ENCODE measurements around the gene QSER1. TPM values are rescaled to one million over a fixed set of nuclear protein-coding genes. Genes with fewer than 3 reads are reported as not detected.
"Not testable (repeated sequence)": the region's sequence is repeated elsewhere in the genome, so short reads cannot be mapped to it uniquely, and the experiment has no call there.

QSER1 gene
- 13.3 and 13.6 TPM in 2 replicates for total RNA-seq

DNA sequence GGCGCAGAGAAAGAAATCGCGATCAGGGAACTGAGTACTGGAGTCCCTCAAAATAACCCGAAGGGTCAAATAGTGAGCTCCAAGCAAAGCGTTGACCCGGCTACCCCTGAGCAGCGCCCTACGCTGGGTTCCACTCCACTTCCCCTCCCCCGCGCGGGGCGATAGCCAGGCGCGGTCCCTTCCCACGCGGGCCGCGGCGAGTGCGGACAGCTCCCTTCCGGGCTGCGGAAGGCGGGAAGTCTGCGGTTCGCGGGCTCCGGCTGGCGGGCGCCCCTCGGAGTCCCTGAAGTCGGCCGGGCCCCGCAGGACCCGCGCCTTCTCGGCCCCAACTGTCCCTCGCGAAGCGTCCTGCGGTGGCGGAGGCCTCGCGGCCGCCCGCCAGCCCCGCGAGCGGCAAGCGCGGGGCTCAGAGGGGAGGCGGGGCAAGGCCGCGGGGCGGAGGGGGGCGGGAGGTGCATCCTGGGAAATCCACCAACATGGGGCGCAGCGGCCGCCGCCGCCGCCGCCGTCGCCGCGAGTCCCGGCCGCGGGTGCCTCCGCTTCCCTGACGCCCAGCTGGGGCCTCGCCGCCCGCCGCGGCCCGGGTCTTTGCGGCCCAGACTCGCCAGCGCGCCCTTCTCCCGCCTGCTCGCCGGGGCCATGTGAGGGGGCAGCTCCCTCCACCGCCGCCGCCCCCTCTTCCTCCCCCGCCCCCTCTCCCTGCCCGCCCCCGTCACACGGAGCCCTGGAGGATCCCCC lies at the start of gene QSER1:
QSER1 (plus strand) TSS at position 457 of the 738 bp plus-strand sequence. CDS start 315 bp downstream, outside the sequence.
- intact Hi-C loops (cut with micrococcal nuclease): loop anchor here (1.0 to 10.0 kb wide), 13 partner anchors 64 to 1542 kb away; partner anchors contain the start of genes CAPRIN1, CAT, CD59 and DCDC1

DNA sequence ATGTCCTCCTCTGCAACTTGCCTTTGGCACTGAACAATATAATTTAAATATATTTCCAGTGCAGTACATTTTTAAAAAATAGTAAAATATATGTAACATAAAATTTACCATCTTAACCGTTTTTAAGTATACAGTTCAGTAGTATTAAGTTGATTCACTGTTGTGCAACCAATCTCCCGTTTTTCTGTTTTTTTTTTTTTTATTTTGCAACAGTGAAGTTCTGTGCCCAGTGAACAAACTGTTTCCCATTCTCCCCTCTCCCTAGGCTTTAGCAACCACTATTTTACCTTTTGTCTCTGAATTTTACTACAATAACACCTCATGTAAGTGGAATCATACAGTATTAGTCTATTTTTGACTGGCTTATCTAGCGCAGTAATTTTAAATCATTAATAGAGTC lies 49.1 kb upstream of the QSER1 start:
- intact Hi-C loops (cut with micrococcal nuclease): no loop called here

DNA sequence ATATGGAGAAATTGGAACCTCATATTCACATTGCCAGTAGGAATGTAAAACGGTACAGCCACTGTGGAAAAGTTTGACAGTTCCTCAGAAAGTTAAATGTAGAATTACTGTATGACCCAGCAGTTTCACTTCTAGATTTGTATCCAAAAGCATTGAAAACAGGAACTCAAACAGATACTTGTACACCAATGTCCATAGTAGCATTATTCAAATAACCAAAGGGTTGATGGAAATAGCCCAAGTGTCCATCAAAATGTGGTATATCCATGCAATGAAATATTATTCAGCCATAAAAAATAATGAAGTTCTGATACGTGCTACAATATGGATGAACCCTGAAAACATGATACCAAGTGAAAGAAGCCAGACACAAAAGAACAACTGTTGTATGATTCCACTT lies 45.1 kb upstream of the QSER1 start:
- intact Hi-C loops (cut with micrococcal nuclease): no loop called here

DNA sequence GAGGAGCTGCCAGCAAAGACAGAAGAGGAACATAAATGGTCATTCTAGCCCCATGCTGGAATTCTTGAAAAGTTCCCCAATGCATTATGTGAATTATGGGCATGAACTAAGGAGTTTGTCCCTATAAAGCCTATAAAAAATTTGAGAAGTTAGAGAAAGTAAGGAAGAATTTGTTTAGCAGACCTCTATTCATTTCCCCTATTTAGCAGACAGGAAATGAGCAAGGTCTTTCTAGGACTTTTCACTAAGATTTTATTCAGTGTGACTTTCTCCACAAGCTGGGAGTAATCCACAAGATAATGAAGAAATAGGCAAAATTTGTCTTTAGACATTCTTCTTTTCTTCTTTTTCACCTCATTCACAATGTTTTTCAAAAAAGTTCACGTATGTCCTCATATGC lies 42.9 kb upstream of the QSER1 start:
- intact Hi-C loops (cut with micrococcal nuclease): no loop called here

DNA sequence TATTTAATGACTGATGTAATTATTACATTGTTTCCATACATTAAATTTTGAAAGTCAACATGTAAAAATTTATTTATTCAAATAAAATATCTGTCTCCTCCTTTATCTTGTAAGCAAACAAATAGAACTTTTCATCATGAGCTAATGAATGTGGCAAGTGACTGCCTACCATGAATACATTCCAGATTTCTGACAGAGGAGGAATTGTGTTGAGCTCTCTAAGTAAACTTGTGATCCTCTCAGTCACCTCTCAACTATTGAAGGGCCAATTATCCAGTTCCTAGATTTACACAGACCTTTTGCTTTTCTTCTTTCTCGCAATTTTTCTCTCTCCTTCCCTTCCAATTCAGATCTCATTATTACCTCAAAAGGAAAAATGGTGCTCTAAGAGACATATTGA lies 41.4 kb upstream of the QSER1 start:
- intact Hi-C loops (cut with micrococcal nuclease): no loop called here

DNA sequence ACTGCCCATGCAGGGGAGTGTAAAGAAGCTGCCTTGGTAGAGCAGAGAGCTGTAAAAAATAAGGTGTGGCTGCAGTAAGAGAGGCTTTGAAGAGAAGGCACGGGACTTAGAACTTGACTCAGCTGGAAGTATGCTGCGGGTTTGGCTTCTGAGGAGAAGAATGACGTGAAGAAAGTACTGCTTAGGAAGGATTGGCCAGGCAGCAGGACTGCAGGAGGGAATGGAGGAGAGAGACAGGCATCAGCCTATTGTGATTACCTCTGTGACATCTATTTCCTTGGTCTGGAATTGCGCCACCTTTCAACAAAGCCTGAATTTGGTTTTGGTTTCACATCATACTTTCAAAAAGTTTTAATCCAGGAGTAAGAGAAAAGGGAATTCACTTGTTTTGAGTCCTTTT lies 40.4 kb upstream of the QSER1 start:
- intact Hi-C loops (cut with micrococcal nuclease): no loop called here

DNA sequence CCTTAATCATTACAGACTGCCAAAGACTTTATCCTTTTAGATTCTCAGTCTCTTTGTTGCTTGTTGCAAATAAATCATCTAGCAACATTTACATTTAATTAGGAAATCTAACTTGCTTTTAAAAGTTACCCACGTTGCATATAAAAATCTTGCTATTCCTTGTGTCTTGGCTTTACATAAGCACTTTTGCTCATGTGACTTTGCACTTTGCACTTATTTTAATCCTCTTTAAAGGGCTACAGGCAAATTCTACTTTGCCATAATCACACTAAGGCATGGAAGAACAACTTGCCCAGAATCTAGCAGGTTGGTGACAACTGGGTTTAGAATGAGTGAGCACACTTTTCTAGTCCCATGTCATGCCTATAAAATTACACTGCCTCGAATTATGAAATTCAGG lies 37.0 kb upstream of the QSER1 start:
- intact Hi-C loops (cut with micrococcal nuclease): no loop called here

DNA sequence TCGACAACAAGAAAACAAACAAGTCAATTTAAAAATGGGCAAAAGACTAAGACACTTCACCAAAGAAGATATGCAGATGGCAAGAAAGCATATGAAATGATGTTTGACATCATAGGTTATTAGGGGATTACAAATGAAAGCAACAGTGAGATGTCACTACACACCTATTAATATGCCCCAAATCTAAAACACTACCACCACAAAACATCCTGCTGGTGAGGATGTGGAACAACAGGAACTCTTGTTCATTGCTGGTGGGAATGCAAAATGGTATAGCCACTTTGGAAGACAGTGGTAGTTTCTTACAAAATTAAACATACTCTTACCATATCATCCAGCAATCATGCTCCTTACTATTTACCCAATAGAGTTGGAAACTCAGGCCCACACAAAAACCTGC lies 33.9 kb upstream of the QSER1 start:
- intact Hi-C loops (cut with micrococcal nuclease): no loop called here

DNA sequence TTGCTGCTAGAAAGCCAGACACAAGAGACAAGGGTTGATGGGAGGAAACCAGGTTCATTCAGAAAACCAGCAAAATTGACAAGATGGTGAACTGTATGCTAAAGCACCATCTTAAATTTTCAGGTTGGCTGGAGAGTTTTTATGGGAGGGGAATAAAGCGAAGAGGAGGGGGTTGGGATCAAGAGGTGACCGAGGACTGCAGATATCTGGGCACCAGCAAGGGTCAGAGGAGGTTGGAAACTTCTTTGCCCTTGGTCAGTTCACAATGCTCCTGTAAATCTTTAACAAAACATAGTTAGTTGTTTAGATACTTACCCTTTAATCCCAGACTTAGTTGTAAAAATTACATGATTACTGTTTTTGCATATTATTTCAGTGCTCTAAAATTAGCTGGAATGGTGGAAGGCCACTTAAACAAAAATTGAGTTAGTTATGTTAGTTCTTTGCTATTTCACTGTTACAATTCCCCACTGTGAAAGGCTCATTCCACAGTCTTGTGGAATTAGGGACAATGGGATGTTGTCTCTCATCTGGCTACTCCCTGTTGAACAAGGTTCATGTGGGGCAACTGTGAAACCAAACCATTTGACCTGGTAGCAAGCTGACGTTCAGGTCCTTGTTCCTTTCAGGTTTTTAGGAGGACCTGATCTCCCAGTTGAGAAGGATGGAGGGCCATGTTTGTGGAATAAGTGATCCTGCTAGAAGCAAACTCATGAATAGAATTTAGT lies 30.6 kb upstream of the QSER1 start:
- intact Hi-C loops (cut with micrococcal nuclease): no loop called here

DNA sequence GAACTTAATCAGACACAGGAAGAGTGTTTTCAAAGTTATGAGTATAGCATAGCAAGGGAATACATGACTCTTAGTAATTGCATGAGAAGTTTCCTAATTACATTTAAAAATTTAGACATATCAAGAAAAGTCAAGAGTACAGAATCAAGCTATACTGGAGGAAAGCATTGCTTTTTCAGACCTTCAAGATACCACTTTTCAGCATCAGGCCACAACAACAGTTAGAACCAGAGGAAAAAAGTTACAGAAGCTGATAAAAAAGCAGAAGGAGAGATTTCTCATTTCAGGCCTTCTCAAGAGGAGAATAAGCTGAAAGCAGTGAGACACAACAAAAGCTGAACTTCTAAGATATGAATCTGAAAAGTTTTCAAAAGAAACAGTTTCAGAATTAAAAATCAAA lies 28.1 kb upstream of the QSER1 start:
- intact Hi-C loops (cut with micrococcal nuclease): no loop called here

DNA sequence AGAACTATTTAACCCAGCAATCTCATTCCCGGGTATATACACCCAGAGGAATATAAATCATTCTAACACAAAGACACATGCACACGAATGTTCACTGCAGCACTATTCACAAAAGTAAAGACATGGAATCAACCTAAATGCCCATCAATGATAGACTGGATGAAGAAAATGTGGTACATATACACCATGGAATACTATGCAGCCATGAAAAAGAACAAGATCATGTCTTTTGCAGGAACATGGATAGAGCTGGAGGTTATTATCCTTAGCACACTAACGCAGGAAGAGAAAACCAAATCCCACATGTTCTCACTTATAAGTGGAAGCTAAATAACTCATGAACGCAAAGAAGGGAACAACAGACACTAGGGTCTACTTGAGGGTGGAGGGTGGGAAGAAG lies 23.9 kb upstream of the QSER1 start:
- intact Hi-C loops (cut with micrococcal nuclease): not testable (repeated sequence)

DNA sequence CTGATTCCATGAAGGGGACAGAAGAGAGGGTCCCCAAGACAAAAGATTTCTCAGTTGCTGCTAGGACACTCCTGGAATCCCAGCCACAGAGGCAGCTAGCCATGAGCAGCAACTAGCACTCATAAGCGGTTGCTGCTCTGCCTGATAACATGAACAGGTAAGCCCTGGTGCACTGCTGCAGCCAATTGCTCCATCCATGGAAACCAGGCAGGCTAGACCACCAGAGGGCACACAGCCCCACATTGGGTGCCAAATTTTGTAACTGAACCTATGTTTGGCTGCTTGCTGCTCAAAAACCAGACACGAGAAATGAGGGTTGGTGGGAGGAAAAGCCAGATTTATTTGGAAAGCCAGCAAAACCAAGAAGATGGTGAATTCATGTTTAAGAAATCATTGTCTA lies 21.9 kb upstream of the QSER1 start:
- intact Hi-C loops (cut with micrococcal nuclease): no loop called here

DNA sequence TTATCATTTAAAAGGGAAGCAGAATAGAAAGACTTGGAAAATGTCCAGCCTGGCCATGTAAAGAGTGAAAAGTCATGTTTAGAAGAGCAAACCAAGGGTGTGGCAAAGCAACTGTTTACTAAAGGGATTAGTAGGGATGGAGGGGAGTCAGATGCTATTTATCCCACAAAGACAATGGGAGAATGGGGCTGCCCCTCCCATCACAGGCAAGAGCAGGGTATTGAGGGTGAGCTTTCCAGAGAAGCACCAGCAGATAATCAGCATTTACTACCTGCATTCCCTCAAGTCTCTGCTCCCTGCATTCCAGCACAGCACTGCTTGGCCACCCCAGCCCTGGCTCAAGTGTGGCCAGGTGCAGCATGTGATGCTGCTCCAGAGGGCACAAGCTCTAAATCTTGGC lies 18.5 kb upstream of the QSER1 start:
- intact Hi-C loops (cut with micrococcal nuclease): no loop called here

DNA sequence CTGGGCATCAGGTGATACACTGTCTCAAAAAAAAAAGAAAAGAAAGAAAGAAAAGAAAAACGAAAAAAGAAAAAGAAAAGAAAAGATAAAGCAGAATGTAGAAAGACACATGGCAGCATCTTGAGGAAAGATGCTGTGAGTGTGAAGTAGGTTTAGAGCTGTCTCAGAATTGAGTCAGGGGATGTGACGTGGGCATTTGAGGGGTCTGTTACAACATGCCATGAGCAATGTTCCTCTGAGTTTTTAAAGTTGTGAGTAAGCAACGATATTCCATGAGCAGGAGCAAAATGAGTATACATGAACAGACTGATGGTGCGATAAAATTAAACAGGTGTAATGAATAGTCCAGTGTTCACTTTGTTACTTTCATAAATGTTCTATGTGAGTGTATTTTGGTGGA lies 11.3 kb upstream of the QSER1 start:
- intact Hi-C loops (cut with micrococcal nuclease): no loop called here

DNA sequence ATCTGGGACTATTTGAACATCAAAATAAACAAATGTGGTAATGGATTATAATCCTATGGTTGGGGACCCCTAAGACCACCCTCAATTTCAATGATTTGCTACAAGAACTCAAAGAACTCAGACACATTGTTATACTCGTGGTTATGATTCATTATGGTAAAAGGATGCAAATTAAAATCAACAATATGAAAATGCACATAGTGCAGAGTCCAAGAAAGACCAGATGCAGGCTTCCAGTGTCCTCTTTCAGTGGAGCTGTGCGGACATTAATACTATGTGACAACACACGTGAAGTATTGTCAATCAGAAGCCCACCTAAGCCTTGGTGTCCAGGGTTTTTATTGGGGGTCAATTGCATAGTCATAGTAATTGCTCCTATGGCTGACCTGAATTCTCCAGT lies 9.2 kb upstream of the QSER1 start:
- intact Hi-C loops (cut with micrococcal nuclease): no loop called here

DNA sequence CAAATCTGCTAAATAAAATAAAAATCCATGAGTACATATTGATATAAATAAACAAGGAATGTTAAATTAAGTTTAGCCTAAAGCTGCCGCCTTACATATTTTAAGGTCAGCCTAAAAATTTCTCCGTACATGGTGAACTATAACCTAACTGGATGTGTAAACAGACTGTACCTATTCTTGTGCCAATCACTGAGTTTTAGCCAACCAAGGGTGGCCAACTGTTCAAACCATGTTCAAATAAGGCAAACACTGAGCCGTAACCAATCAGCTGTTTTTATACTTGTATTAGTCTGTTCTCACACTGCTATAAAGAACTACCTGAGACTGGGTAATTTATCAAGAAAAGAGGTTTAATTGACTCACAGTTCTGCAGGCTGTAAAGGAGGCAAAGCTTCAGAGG lies 8.6 kb upstream of the QSER1 start:
- intact Hi-C loops (cut with micrococcal nuclease): loop anchor here (2.0 kb wide), 1 partner anchor 77 kb away; no protein-coding TSS in a partner anchor

DNA sequence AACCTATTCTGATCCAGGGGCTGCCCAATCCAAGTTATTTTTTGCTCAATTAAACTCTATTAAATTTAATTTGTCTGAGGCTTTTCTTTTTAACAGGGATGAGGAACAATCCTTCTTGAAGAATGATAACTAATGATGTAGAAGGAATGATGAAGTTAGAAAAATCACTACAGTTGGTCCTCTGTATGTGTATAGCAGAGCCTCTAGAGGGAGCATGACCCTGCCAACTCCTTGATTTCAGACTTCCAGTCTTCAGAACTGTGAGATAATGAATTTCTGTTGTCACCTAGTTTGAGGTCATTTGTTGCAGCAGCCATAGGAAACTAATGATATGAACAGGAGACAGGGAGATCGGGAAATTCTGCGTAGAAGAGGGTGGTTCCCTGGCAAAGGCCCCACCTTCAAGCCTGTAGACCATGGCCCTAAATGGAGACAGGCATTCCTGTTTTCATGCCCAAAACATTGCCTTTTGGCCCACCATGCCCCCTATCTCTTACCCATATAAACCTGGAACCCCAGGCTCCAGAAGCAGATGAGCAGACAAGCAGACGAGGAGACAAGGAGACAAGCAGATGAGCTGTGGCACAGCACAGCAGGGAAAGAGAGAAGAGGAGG lies 7.7 kb upstream of the QSER1 start:
- intact Hi-C loops (cut with micrococcal nuclease): loop anchor here (1.0 to 2.0 kb wide), 2 partner anchors 76 to 180 kb away; no protein-coding TSS in a partner anchor

DNA sequence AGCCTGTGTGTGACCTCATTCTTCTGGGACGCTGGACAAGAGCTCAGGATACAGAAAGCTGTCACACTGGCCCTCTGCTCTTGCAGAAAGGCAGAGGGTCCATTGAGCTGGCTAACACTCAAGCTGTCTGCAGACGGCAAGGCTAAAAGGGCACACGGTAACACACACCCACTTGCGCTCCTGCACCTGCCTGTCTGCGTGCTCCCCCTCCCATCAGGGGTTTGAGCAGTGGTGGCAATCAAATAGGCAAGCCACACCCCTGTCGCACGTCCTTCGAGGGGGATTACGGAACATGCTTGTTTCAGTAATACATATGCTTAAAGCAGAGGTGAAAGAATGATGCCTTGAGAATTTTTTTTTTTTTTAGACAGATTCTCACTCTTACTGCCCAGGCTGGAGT lies 7.1 kb upstream of the QSER1 start:
- intact Hi-C loops (cut with micrococcal nuclease): loop anchor here (1.0 to 2.0 kb wide), 2 partner anchors 75 to 180 kb away; no protein-coding TSS in a partner anchor

DNA sequence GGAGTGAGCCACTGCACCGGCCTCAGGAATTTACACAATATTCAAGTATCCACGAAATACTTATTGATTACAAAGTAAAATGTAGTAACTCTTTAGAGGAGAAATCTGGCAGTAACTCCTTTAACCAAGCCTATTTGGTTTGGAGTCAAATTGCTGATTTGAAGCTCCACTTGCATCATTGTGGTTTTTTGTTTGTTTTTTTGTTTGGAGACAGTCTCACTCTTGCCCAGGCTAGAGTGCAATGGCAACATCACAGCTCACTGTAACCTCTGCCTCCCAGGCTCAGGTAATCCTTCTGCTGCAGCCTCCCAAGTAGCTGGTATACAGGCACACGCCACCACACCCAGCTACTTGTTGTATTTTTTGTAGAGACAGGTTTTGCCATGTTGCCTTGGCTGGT lies 6.4 kb upstream of the QSER1 start:
- intact Hi-C loops (cut with micrococcal nuclease): no loop called here

DNA sequence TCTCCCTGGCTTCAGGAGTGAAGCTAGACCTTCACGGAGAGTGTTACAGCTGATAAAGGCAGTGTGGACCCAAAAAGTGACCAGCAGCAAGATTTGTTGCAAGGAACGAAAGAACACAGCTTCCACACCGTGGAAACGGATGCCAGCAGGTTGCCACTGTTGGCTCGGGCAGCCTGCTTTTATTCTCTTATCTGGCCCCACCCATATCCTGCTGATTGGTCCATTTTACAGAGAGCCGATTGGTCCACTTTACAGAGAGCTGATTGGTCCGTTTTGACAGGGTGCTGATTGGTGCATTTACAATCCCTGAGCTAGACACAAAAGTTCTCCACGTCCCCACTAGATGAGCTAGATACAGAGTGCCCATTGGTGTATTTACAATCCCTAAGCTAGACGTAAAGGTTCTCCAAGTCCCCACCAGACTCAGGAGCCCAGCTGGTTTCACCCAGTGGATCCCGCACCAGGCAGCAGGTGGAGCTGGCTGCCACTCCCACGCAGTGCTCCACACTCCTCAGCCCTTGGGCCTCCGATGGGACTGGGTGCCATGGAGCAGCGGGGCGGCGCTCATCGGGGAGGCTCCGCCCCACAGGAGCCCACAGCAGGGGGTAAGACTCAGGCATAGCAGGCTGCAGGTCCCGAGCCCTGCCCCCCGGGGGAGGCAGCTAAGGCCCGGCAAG lies 4.8 kb upstream of the QSER1 start:
- intact Hi-C loops (cut with micrococcal nuclease): not testable (repeated sequence)

DNA sequence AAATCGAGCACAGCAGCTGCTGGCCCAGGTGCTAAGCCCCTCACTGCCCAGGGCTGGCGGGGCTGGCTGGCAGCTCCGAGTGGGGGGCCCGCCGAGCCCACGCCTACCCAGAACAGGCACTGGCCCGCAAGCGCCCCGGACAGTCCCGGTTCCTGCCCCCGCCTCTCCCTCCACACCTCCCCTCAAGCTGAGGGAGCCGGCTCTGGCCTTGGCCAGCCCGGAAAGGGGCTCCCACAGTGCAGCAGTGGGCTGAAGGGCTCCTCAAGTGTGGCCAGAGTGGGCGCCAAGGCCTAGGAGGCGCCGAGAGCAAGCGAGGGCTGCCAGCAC lies 4.3 kb upstream of the QSER1 start:
- intact Hi-C loops (cut with micrococcal nuclease): not testable (repeated sequence)

DNA sequence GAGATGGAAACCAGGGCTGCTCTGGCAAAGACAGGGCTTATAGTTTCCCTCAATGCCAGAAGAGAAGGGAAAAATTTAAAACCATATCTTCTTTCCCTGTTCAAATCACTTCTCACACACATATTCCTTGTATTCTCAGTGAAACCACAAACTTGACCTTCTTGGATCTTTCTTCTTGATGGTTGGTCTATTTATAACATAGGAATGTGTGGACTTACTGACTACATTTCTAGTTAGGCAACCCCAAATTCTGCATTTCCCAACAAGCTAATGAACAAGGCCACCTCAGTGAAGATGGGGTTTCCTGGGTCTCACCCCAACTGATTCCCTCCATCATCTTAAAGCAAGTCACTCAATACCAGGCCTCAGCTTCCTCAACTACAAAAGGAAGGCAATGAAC lies 3.8 kb upstream of the QSER1 start:
- intact Hi-C loops (cut with micrococcal nuclease): no loop called here
